ENCODE data around the gene GALNT18.

The GALNT18 gene

DNA sequence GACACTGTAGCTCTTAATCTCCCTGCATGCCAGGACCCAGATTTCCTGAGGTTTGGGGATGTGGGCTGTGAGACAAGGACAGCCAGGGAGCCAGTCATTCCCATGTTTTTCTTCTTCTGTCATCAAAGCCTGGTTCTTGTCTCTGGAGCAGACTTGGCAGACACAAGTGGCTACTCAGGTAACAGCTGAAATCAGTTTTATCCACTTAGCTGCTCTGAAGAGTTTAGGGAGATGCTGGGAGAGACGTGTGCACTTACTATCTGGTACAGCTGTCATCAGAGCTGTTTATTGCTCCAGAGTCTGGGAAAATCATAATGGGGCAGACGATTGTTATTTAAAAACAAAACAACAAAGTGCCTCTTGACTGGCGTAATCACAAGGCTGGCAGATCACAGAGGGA lies 325.4 kb downstream of the GALNT18 start:
- Histone ChIP-seq H3K4me1 (ENCODE audit: control insufficient read depth, insufficient read depth, low read length, poor library complexity, severe bottlenecking) (peaks cover 11% of the 10 kb centered on the region), H3K9me3 (ENCODE audit: control insufficient read depth, low read length) (no peaks in the 10 kb centered on the region), H3K36me3 (ENCODE audit: control insufficient read depth, insufficient read depth, low read length) (no peaks in the 10 kb centered on the region), H3K27ac (ENCODE audit: low read depth, low read length, severe bottlenecking) (no peak overlapping the region), H3K4me3 (ENCODE audit: extremely low read depth, insufficient read depth, low read length, poor library complexity, severe bottlenecking) (no peak overlapping the region)
- 87 to 93% methylated on average over 3 of the region's 3 CpGs for WGBS, 2 experiments (ENCODE audit: insufficient coverage in 2 of 2)

DNA sequence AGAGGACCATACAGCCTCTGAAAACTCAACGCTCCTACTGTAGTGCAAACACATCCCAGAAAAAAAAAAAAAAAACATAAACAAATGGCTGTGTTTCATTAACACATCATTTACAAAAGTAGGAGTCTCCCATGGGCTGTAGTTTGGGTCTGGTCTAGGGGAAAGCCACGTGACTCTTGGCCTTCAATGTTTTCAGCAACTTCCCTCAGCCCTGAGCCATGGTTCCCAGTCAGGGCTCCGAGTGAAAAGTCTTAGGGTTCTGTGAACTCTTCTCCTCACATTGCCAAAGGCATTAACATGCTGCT lies 327.3 kb downstream of the GALNT18 start:
- Histone ChIP-seq H3K4me3 (ENCODE audit: extremely low read depth, insufficient read depth, low read length, poor library complexity, severe bottlenecking) (no peak overlapping the region), H3K27ac (ENCODE audit: low read depth, low read length, severe bottlenecking) (peak overlapping the region; percentile 43), H3K4me1 (ENCODE audit: control insufficient read depth, insufficient read depth, low read length, poor library complexity, severe bottlenecking) (peaks cover 14% of the 10 kb centered on the region), H3K9me3 (ENCODE audit: control insufficient read depth, low read length) (no peaks in the 10 kb centered on the region), H3K36me3 (ENCODE audit: control insufficient read depth, insufficient read depth, low read length) (no peaks in the 10 kb centered on the region)
- WGBS, 2 experiments (ENCODE audit: insufficient coverage in 2 of 2): 90 to 93% methylated on average over 2 of the region's 3 CpGs

DNA sequence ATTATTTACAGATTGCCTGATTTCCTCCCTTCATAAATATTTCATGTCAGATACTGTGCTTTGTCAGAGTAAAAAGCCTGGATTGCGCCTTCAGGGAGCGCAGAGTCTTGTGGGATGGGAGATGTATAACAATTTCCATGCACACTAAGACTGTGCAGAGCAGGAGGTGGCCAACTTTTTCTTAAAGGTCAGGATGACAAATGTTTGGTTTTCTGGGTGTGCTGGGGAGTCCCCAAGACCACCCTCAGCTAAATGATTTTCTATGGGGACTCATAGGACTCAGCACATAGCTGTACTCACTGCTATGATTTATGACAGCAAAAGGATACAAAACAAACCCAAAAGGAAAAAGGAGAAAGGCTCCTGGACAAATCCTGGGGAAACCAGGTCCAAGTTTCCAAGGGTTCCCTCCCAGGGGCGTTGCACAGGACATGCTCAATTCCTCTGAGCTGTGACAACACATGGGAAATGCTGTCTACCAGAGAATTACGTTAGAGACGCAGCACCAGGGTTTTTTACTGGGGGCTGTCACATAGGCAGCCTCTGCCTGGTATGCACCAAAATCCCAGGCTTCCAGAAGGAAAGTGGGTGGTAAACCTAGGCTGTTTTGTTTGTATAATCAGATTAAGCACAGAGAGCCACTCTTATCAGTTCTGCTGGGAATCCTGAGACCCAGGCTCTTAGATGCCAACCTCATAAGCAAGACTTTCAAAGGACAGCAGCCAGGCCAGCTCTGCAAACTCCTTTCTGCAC lies 327.8 kb downstream of the GALNT18 start:
- no peaks in the 10 kb centered on the region for H3K9me3 ChIP-seq (ENCODE audit: control insufficient read depth, low read length)
- no peak overlapping the region for H3K4me3 ChIP-seq (ENCODE audit: extremely low read depth, insufficient read depth, low read length, poor library complexity, severe bottlenecking)
- peaks cover 14% of the 10 kb centered on the region for H3K4me1 ChIP-seq (ENCODE audit: control insufficient read depth, insufficient read depth, low read length, poor library complexity, severe bottlenecking)
- no peaks in the 10 kb centered on the region for H3K36me3 ChIP-seq (ENCODE audit: control insufficient read depth, insufficient read depth, low read length)
- H3K27ac ChIP-seq (ENCODE audit: low read depth, low read length, severe bottlenecking): peak overlapping the region; percentile 68
- WGBS, 2 experiments (ENCODE audit: insufficient coverage in 2 of 2): 60 to 85% methylated on average over 3 of the region's 5 CpGs

DNA sequence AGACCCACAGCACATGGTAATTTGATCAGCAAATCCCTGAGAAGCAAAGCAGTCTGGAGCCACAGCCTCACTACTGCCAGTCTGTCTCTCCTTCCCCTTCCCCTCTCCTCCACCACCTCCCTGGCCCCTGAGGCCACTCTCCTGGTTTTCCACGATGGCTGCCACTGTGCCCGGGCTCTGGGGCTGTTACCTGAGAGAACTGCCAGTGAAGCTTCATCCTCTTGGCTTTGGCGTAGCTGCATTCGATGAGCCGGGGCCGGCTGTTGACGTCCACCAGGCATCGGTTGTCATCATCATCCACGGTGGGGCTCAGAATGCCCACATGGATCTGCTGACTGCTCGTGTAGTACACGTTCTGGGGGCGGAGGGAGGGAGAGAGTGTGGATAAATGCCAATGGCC lies 329.0 kb downstream of the GALNT18 start:
- 88% methylated on average over 8 to 12 of the region's 12 CpGs for WGBS, 2 experiments (ENCODE audit: insufficient coverage in 2 of 2)

DNA sequence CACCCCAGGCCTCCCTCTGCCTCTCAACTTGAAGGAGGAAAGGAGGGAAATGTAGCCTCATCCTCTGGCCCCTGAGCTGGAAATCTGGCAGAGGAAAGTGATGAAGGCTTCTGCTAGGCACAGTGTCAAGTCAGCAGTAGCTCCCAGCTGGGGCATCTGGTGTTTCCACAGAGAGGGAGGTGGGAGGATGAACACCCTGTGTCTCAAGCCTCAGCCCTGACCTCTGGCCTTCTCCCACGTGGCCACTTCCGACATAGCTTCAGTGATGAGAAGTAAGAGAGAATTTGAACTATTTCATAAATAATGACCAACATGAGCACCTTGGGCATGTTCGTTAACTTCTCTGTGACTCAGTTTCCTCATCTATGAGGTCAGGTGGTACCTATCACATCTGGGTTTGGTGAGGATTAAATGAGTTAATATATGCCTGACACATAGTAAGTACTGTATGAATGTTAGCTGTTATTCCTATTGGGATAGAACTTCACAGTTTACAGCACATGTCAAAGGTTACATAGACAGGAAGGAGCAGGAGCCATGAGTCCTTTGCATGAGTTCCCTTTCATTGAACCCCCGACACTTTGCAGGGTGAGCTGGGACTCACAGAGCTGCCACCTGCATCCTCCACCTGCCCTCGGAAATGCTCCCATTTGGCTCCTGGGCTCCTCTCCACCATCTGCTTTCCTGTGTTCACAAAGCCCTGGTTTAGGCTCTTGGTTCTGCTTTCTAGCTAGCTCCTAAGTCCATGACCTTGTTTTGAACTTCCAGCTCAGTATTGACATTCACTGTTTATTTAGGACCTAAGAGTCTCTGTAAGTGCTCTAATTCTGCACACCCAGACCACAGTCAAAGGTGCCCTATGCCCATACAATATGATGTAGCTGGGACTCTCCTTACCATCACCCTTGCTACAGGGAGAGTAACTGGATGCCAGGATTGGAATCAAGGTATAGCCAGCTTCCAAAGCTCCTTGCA lies 330.5 kb downstream of the GALNT18 start:
- WGBS, 2 experiments (ENCODE audit: insufficient coverage in 2 of 2): 94 to 95% methylated on average over 2 of the region's 5 CpGs
- Histone ChIP-seq H3K4me3 (ENCODE audit: extremely low read depth, insufficient read depth, low read length, poor library complexity, severe bottlenecking) (no peak overlapping the region), H3K36me3 (ENCODE audit: control insufficient read depth, insufficient read depth, low read length) (no peaks in the 10 kb centered on the region), H3K9me3 (ENCODE audit: control insufficient read depth, low read length) (no peaks in the 10 kb centered on the region), H3K27ac (ENCODE audit: low read depth, low read length, severe bottlenecking) (no peak overlapping the region), H3K4me1 (ENCODE audit: control insufficient read depth, insufficient read depth, low read length, poor library complexity, severe bottlenecking) (peaks cover 14% of the 10 kb centered on the region)

More for the DNA sequence above, 329.0 kb downstream of the GALNT18 start:
- Histone ChIP-seq H3K27ac (ENCODE audit: low read depth, low read length, severe bottlenecking) (no peak overlapping the region), H3K4me1 (ENCODE audit: control insufficient read depth, insufficient read depth, low read length, poor library complexity, severe bottlenecking) (peaks cover 14% of the 10 kb centered on the region), H3K36me3 (ENCODE audit: control insufficient read depth, insufficient read depth, low read length) (no peaks in the 10 kb centered on the region), H3K9me3 (ENCODE audit: control insufficient read depth, low read length) (no peaks in the 10 kb centered on the region), H3K4me3 (ENCODE audit: extremely low read depth, insufficient read depth, low read length, poor library complexity, severe bottlenecking) (no peak overlapping the region)

DNA sequence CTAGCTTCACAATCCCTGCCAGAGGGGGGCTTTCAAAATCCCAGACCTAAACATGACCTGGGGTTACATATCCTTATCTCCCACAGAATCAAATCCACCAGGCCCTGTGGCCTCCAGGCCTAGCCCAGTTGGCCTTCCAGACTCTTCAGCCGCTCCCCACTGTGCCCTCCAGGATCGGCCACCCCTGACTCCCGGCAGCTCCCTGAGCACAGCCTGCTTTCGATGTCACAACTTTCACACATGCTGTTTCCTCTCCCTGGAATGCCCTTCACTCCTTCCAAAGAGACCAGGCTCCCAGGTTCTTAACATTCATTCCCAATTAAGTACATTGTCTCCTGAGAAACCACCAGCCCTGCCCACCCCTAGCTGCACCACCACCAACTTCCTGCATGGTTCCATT lies 331.5 kb downstream of the GALNT18 start:
- Histone ChIP-seq H3K4me3 (ENCODE audit: extremely low read depth, insufficient read depth, low read length, poor library complexity, severe bottlenecking) (no peak overlapping the region), H3K9me3 (ENCODE audit: control insufficient read depth, low read length) (no peaks in the 10 kb centered on the region), H3K27ac (ENCODE audit: low read depth, low read length, severe bottlenecking) (no peak overlapping the region), H3K4me1 (ENCODE audit: control insufficient read depth, insufficient read depth, low read length, poor library complexity, severe bottlenecking) (peaks cover 14% of the 10 kb centered on the region), H3K36me3 (ENCODE audit: control insufficient read depth, insufficient read depth, low read length) (no peaks in the 10 kb centered on the region)
- WGBS, 2 experiments (ENCODE audit: insufficient coverage in 2 of 2): 71 to 87% methylated on average over 4 of the region's 4 CpGs

DNA sequence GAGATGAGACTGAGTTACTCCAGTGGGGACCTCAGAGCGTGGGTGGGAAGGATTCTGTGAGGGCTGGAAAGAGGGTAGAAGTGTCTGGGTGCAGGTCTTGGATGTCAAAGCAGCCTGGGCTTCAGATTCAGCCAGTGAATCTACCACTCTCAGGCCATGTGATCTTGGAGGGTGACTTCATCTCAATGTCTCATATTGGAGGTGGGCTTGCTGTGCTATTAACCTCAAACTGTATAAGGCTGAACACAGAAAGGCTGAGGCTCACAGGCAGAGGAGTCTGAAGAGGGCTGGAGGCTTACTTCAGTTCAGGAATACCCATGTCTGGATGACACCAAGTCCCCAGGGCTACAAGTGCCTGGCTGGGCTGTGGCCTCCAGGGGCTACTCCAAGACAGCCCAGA lies 332.1 kb downstream of the GALNT18 start:
- H3K4me3 ChIP-seq (ENCODE audit: extremely low read depth, insufficient read depth, low read length, poor library complexity, severe bottlenecking): no peak overlapping the region

DNA sequence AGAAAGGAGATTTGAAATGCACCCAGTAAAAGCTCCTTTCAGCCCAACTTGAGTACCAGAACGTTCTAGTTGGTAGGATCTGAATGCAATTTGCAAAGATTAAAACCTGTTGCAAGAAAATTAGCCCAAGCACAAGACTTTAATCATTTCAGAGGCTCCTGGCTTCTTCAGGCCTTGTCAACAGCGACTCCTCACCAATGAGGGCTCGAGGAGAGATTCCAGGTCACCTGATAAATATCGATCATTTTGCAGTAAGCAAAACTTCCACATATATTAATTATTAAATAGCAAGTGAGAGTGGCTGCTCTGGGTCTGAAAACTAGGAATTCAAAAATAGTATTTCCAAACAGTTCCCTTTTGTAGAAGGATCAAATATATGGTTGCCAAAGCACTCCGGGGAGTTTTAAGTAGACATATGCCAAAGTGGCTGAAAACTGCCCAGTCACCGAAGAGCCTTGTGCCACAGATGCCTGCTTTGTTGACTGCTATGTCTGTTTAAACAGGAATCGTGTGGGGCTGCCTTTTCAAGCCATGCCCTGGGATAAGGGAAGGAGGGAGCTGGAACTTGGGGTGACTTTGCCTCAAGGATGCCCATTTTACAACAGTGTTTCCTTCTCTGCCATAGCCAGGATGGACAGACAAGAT lies 332.7 kb downstream of the GALNT18 start:
- Histone ChIP-seq H3K36me3 (ENCODE audit: control insufficient read depth, insufficient read depth, low read length) (no peaks in the 10 kb centered on the region), H3K4me3 (ENCODE audit: extremely low read depth, insufficient read depth, low read length, poor library complexity, severe bottlenecking) (no peak overlapping the region), H3K9me3 (ENCODE audit: control insufficient read depth, low read length) (no peaks in the 10 kb centered on the region), H3K4me1 (ENCODE audit: control insufficient read depth, insufficient read depth, low read length, poor library complexity, severe bottlenecking) (peaks cover 7% of the 10 kb centered on the region), H3K27ac (ENCODE audit: low read depth, low read length, severe bottlenecking) (no peak overlapping the region)
- WGBS, 2 experiments (ENCODE audit: insufficient coverage in 2 of 2): 93 to 100% methylated on average over 3 to 4 of the region's 7 CpGs

More for the DNA sequence above, 332.1 kb downstream of the GALNT18 start:
- peaks cover 13% of the 10 kb centered on the region for H3K4me1 ChIP-seq (ENCODE audit: control insufficient read depth, insufficient read depth, low read length, poor library complexity, severe bottlenecking)
- no peak overlapping the region for H3K27ac ChIP-seq (ENCODE audit: low read depth, low read length, severe bottlenecking)
- WGBS, 2 experiments (ENCODE audit: insufficient coverage in 2 of 2): 100% methylated on average over 1 of the region's 1 CpG
- H3K36me3 ChIP-seq (ENCODE audit: control insufficient read depth, insufficient read depth, low read length): no peaks in the 10 kb centered on the region
- no peaks in the 10 kb centered on the region for H3K9me3 ChIP-seq (ENCODE audit: control insufficient read depth, low read length)

DNA sequence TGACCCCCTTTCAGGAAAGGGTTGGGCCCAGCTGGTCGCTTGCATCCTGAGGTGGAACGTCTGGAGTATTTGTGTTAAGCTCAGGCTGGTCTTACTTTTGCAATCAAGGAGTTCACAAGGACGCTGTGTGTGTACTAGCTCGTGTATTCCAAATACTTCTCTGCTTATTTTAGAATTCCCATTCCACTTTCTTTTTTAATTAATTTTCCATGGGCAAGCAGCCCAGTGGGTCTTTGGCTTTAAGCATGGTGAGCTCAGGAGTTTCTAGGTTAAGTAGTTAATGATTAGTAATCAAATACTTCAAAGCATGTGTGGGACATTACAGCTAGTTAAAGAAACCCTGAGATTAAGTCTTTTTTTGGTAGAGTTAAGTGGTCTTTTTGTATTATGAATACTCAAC lies 337.3 kb downstream of the GALNT18 start:
- H3K4me3 ChIP-seq (ENCODE audit: extremely low read depth, insufficient read depth, low read length, poor library complexity, severe bottlenecking): no peak overlapping the region
- no peak overlapping the region for H3K27ac ChIP-seq (ENCODE audit: low read depth, low read length, severe bottlenecking)
- no peaks in the 10 kb centered on the region for H3K9me3 ChIP-seq (ENCODE audit: control insufficient read depth, low read length)
- no peaks in the 10 kb centered on the region for H3K36me3 ChIP-seq (ENCODE audit: control insufficient read depth, insufficient read depth, low read length)
- 100% methylated on average over 2 of the region's 4 CpGs; no CpG with 5 or more reads in 1 of the 2 experiments for WGBS, 2 experiments (ENCODE audit: insufficient coverage in 2 of 2)
- H3K4me1 ChIP-seq (ENCODE audit: control insufficient read depth, insufficient read depth, low read length, poor library complexity, severe bottlenecking): peaks cover 15% of the 10 kb centered on the region

DNA sequence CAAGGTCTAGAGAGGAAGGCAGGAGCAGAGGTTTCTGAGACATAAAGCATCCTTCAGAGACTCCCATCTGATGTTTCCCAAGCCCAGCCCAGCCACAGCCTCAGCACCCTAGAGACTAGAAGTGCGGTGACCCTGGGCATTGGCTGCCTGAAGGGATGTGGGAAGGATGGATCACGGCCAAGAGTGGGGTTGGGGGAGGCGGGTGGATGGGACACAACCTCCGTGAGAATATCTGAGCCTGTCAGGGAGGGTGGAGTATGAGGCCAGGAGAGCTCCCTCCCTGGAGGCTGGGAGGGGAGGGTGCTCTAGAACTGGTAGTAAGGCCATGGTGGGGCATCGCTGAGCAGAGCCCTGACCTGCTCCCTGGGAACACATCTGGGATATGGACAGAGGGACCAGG lies 340.2 kb downstream of the GALNT18 start:
- Histone ChIP-seq H3K4me3 (ENCODE audit: extremely low read depth, insufficient read depth, low read length, poor library complexity, severe bottlenecking) (no peak overlapping the region), H3K9me3 (ENCODE audit: control insufficient read depth, low read length) (no peaks in the 10 kb centered on the region), H3K4me1 (ENCODE audit: control insufficient read depth, insufficient read depth, low read length, poor library complexity, severe bottlenecking) (peaks cover 16% of the 10 kb centered on the region), H3K36me3 (ENCODE audit: control insufficient read depth, insufficient read depth, low read length) (no peaks in the 10 kb centered on the region), H3K27ac (ENCODE audit: low read depth, low read length, severe bottlenecking) (no peak overlapping the region)
- WGBS, 2 experiments (ENCODE audit: insufficient coverage in 2 of 2): 100% methylated on average over 3 of the region's 5 CpGs
